ENCODE measurements around the gene WDR33.

GRCh38 chr2:127681976-127682857 lies 128.8 kb downstream of the WDR33 start:
- no peak for TF ChIP-seq POLR2A (IDR thresholded peaks at IDR 0.05)
- TF ChIP-seq CTCF (IDR thresholded peaks at IDR 0.05), result no peak
